Activated naive CD8-positive, alpha-beta T cell treated with anti-CD3 and anti-CD28 coated beads, Interleukin-2, amount 10 ng/mL, durations not matched to agents 7 days and 5 days (primary cell): ENCODE data around the gene AIRE. TPM values are rescaled to one million over a fixed set of nuclear protein-coding genes. Genes with fewer than 3 reads are reported as not detected.
"Not testable (repeated sequence)": the region's sequence is repeated elsewhere in the genome, so short reads cannot be mapped to it uniquely, and the experiment has no call there.

Experiments used
- ATAC-seq: fragments of 150-1000 bp; cut with Tn5 transposase; one replicate; pipeline ENCODE4 v1.10.0; 2021; ENCODE audit warnings: low read depth, moderate library complexity
- POLR2A ChIA-PET: fragments of 350-600 bp; sonication (Branson Sonifier 250); formaldehyde crosslinking; loops from one replicate; lab custom pipeline; 2021; ENCODE audit warnings: antibody characterized with exemption; lab: Charles Lee
- DNase-seq: peaks from one replicate; pipeline ENCODE4 v3.0.0; 2021
- H3K27ac Mint-ChIP-seq: one replicate; pipeline ENCODE4 v1.8.0; 2022; ENCODE audit warnings: mild to moderate bottlenecking, mixed read lengths
- H3K27me3 Mint-ChIP-seq: one replicate; pipeline ENCODE4 v1.8.0; 2022; ENCODE audit warnings: mild to moderate bottlenecking, moderate library complexity, mixed read lengths
- H3K36me3 Mint-ChIP-seq: one replicate; pipeline ENCODE4 v1.8.0; 2021; ENCODE audit warnings: mild to moderate bottlenecking, mixed read lengths
- H3K4me1 Mint-ChIP-seq: one replicate; pipeline ENCODE4 v1.8.0; 2021; ENCODE audit warnings: mixed read lengths
- H3K4me3 Mint-ChIP-seq: one replicate; pipeline ENCODE4 v1.8.0; 2022; ENCODE audit warnings: mild to moderate bottlenecking, moderate library complexity, mixed read lengths
- H3K9me3 Mint-ChIP-seq: one replicate; pipeline ENCODE4 v1.8.0; 2021; ENCODE audit warnings: mixed read lengths
- total RNA-seq, 2 experiments: library from RNA; stranded (reverse); gene quantifications; one replicate each; pipeline ENCODE4 v1.2.3, GENCODE V29; 2021

AIRE gene
- total RNA-seq, 2 experiments from 2014 or later, result not detected

DNA sequence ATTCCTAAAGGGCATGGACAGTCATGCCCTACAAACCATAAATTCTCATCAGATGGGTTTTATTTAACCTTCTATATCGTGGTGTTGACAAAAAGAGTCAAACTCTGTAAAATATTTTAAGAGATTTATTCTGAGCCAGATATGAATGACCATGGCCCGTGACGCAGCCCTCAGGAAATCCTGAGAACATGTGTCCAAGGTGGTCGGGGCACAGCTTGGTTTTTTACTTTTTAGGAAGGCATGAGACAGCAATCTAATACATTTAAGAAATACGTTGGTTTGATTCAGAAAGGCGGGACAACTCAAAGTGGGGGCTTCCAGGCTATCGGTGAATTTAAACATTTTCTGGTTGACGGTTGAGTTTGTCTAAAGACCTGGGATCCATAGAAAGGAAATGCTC, 57.3 kb downstream of the AIRE start:
- not testable (repeated sequence) for H3K27ac Mint-ChIP-seq, H3K36me3 Mint-ChIP-seq, ATAC-seq, DNase-seq, H3K4me3 Mint-ChIP-seq, H3K9me3 Mint-ChIP-seq
- H3K4me1 Mint-ChIP-seq, result peaks cover 11% of the 10 kb centered on the region
- H3K27me3 Mint-ChIP-seq, result peaks cover 11% of the 10 kb centered on the region
- POLR2A ChIA-PET, result interaction anchor here (0.6 to 8.5 kb wide), 2 partner anchors 11 to 192 kb away, joined by 4 to 60 read pairs; partner anchors contain the start of gene TRPM2

DNA sequence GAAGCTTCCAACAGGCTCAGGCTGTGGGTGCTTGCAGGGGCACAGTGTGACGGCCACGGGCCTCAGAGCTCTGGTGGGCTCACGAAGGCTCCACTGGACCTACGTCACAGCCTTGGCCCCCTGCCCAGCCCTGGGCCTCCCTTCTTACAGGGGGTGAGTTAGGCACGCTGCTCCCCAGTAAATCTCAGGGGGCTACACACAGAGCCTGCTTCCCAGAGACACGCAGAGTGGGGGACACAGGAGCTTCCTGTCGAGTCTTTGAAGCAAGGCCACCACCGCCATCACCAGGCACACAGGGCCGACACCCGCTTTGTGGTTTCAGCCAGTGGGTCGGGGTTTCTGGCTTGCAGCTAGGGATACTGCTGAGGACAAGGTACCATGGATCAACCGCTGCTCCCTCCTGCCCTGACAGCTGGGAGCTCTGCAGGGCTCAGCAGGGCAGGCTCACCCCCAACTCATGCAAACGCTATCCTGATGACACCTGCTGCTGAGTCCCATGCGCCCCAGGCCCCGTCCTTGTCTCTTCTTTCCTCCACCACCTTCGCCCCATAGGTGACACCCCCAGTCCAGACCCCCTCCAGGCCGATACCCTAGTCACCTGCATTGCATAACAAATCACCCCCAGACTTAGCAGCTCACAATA, 59.0 kb downstream of the AIRE start:
- POLR2A ChIA-PET, result interaction anchor here (0.7 to 8.5 kb wide), 2 partner anchors 9 to 422 kb away, joined by 3 to 60 read pairs; partner anchors contain the start of gene TRPM2
- Mint-ChIP-seq H3K4me1 (peaks cover 11% of the 10 kb centered on the region), H3K4me3 (no peak overlapping the region), H3K9me3 (no peaks in the 10 kb centered on the region), H3K36me3 (no peaks in the 10 kb centered on the region), H3K27me3 (peaks cover 22% of the 10 kb centered on the region), H3K27ac (no peak overlapping the region)
- no peak for ATAC-seq
- DNase-seq, result no peak

DNA sequence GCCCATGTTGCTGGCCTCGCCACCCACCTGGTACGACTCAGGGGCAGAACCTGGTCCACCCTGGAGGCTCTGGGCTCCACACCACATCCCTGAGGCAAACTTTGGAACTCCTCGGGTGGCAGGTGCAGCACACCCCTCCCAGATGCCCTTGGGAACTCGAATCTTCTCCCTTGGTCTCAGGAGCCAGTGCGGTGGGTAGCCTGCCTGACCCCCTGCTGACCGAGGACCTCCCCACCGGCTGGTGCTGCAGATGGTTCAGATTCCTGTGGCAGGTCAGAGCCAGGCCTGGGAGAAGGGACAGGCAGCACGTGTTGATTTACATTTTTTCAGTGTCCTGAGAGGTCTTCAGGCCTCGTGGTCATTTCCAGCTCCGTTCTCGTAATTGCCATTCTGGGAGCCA, 59.8 kb downstream of the AIRE start:
- H3K36me3 Mint-ChIP-seq, result no peaks in the 10 kb centered on the region
- H3K4me1 Mint-ChIP-seq, result peaks cover 5% of the 10 kb centered on the region
- POLR2A ChIA-PET, result interaction anchor here (0.7 to 8.5 kb wide), 2 partner anchors 8 to 422 kb away, joined by 3 to 60 read pairs; partner anchors contain the start of gene TRPM2
- no peaks in the 10 kb centered on the region for H3K9me3 Mint-ChIP-seq
- peaks cover 22% of the 10 kb centered on the region for H3K27me3 Mint-ChIP-seq
- ATAC-seq (no peak), DNase-seq (no peak)
- no peak overlapping the region for H3K27ac Mint-ChIP-seq
- no peak overlapping the region for H3K4me3 Mint-ChIP-seq

DNA sequence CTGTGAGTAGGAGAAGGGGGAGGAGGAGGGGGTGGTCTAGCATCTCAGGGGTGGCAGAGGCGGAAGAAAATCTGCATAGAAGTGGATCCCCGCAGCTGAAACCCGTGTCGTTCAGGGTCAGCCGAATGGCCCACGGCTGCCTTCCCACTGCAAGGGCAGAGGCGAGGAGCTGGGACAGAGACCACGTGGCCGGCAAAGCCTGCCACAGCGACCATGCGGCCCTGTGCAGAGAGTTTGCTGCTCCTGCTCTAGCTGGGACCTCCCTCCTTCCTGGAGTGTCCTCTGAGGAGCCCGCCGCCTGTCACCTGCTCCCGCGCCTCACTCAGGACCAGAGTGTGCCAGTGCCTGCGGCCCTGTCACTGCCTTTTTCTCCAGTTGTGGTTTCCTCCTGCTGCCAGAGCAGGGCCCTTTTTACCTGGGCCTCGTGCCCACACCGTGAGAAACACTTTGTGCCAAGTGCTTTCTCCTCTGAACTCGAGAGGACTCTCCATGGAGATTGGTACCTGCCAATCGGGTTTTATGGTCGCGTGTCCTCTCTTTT, 62.3 kb downstream of the AIRE start:
- Mint-ChIP-seq H3K4me1 (peaks cover 13% of the 10 kb centered on the region), H3K36me3 (no peaks in the 10 kb centered on the region), H3K27me3 (peaks cover 28% of the 10 kb centered on the region), H3K27ac (no peak overlapping the region), H3K4me3 (no peak overlapping the region), H3K9me3 (no peaks in the 10 kb centered on the region)
- ATAC-seq (no peak), DNase-seq (no peak)
- POLR2A ChIA-PET, result interaction anchor here (1.1 kb wide), 1 partner anchor 8 kb away, joined by 4 read pairs; the partner anchor contains the start of gene CFAP410

Other genes starting within 250 kb of the AIRE start
- 10 to 100 TPM in 1 of 2 experiments, 1 to 10 TPM in 1; 4.5 to 12.2 TPM for gene PWP2, start 178.5 kb upstream of the AIRE start, total RNA-seq
- 10 to 100 TPM; 12.7 to 14.6 TPM for gene GATD3, start 152.2 kb upstream of the AIRE start, total RNA-seq
- 1 to 10 TPM; 1.5 to 1.8 TPM for gene ICOSLG, start 44.9 kb upstream of the AIRE start, total RNA-seq
- gene DNMT3L, start 24.0 kb upstream of the AIRE start, total RNA-seq, result not detected
- gene PFKL, start 14.2 kb downstream of the AIRE start, total RNA-seq, result 100 to 1,000 TPM; 183 to 193 TPM
- 10 to 100 TPM; 23.7 TPM for gene CFAP410, start 53.5 kb downstream of the AIRE start, total RNA-seq
- gene TRPM2, start 67.7 kb downstream of the AIRE start, total RNA-seq, result 10 to 100 TPM; 29.6 to 31.1 TPM
- 1 to 10 TPM; 3.0 to 3.5 TPM for gene LRRC3, start 169.6 kb downstream of the AIRE start, total RNA-seq